Measurements from ENCODE around the gene PRICKLE3.

Gene PRICKLE3

GRCh38 chrX:49186125-49187027 lies at the start of gene PRICKLE3:
TSS of gene PRICKLE3 (minus strand) at chrX:49186373. CDS start at chrX:49186297, 76 bp downstream.
- H3K27me3 Mint-ChIP-seq (ENCODE audit: low read depth): no peaks in the 10 kb centered on the region
- peaks cover 6% of the 10 kb centered on the region for H3K36me3 Mint-ChIP-seq (ENCODE audit: low read depth)
- peak within 1 kb of the TSS; percentile 84 for H3K4me3 Mint-ChIP-seq
- H3K27ac Mint-ChIP-seq: peak within 1 kb of the TSS; percentile 63
- no peaks in the 10 kb centered on the region for H3K9me3 Mint-ChIP-seq
- peaks cover 24% of the 10 kb centered on the region for H3K4me1 Mint-ChIP-seq (ENCODE audit: low read depth)

- Mint-ChIP-seq H3K27ac (no peak overlapping the region), H3K36me3 (ENCODE audit: low read depth) (peaks cover 6% of the 10 kb centered on the region), H3K4me1 (ENCODE audit: low read depth) (peaks cover 28% of the 10 kb centered on the region), H3K4me3 (no peak overlapping the region), H3K27me3 (ENCODE audit: low read depth) (no peaks in the 10 kb centered on the region), H3K9me3 (no peaks in the 10 kb centered on the region)
These were observed 47.8 kb upstream of the PRICKLE3 start for GRCh38 chrX:49233887-49234555.

GRCh38 chrX:49233176-49233575 lies 47.0 kb upstream of the PRICKLE3 start, which contains the start of gene CACNA1F:
TSS of gene CACNA1F (minus strand) at chrX:49233340. CDS start at chrX:49233309, 31 bp downstream.
- no peak within 1 kb of the TSS for H3K27ac Mint-ChIP-seq
- no peaks in the 10 kb centered on the region for H3K9me3 Mint-ChIP-seq
- no peak within 1 kb of the TSS for H3K4me3 Mint-ChIP-seq
- peaks cover 28% of the 10 kb centered on the region for H3K4me1 Mint-ChIP-seq (ENCODE audit: low read depth)
- H3K27me3 Mint-ChIP-seq (ENCODE audit: low read depth): no peaks in the 10 kb centered on the region
- peaks cover 6% of the 10 kb centered on the region for H3K36me3 Mint-ChIP-seq (ENCODE audit: low read depth)

GRCh38 chrX:49232525-49232924 lies 46.4 kb upstream of the PRICKLE3 start:
- H3K9me3 Mint-ChIP-seq: no peaks in the 10 kb centered on the region
- no peak overlapping the region for H3K27ac Mint-ChIP-seq
- H3K4me1 Mint-ChIP-seq (ENCODE audit: low read depth): peaks cover 28% of the 10 kb centered on the region
- peaks cover 6% of the 10 kb centered on the region for H3K36me3 Mint-ChIP-seq (ENCODE audit: low read depth)
- no peak overlapping the region for H3K4me3 Mint-ChIP-seq
- no peaks in the 10 kb centered on the region for H3K27me3 Mint-ChIP-seq (ENCODE audit: low read depth)

- Mint-ChIP-seq H3K9me3 (no peaks in the 10 kb centered on the region), H3K27ac (peak overlapping the region; percentile 92), H3K27me3 (ENCODE audit: low read depth) (no peaks in the 10 kb centered on the region), H3K36me3 (ENCODE audit: low read depth) (no peaks in the 10 kb centered on the region), H3K4me3 (peak overlapping the region; percentile 78), H3K4me1 (ENCODE audit: low read depth) (peaks cover 18% of the 10 kb centered on the region)
These were observed 45.3 kb upstream of the PRICKLE3 start for GRCh38 chrX:49231333-49232000.

GRCh38 chrX:49230500-49231232 lies 44.5 kb upstream of the PRICKLE3 start:
- Mint-ChIP-seq H3K4me3 (peak overlapping the region; percentile 78), H3K27me3 (ENCODE audit: low read depth) (no peaks in the 10 kb centered on the region), H3K36me3 (ENCODE audit: low read depth) (no peaks in the 10 kb centered on the region), H3K27ac (peak overlapping the region; percentile 92), H3K9me3 (no peaks in the 10 kb centered on the region), H3K4me1 (ENCODE audit: low read depth) (peaks cover 18% of the 10 kb centered on the region)

- H3K27ac Mint-ChIP-seq: peak overlapping the region; percentile 26
- H3K4me3 Mint-ChIP-seq: no peak overlapping the region
- H3K27me3 Mint-ChIP-seq (ENCODE audit: low read depth): no peaks in the 10 kb centered on the region
- H3K4me1 Mint-ChIP-seq (ENCODE audit: low read depth): peaks cover 16% of the 10 kb centered on the region
- H3K9me3 Mint-ChIP-seq: no peaks in the 10 kb centered on the region
- H3K36me3 Mint-ChIP-seq (ENCODE audit: low read depth): no peaks in the 10 kb centered on the region
These were observed 42.0 kb upstream of the PRICKLE3 start for GRCh38 chrX:49228185-49228584.

GRCh38 chrX:49227726-49228125 lies 41.6 kb upstream of the PRICKLE3 start:
- Mint-ChIP-seq H3K9me3 (no peaks in the 10 kb centered on the region), H3K27me3 (ENCODE audit: low read depth) (no peaks in the 10 kb centered on the region), H3K27ac (peak overlapping the region; percentile 26), H3K4me3 (no peak overlapping the region), H3K36me3 (ENCODE audit: low read depth) (no peaks in the 10 kb centered on the region), H3K4me1 (ENCODE audit: low read depth) (peaks cover 14% of the 10 kb centered on the region)

- peaks cover 13% of the 10 kb centered on the region for H3K4me1 Mint-ChIP-seq (ENCODE audit: low read depth)
- H3K27ac Mint-ChIP-seq: no peak overlapping the region
- no peaks in the 10 kb centered on the region for H3K9me3 Mint-ChIP-seq
These were observed 40.8 kb upstream of the PRICKLE3 start for GRCh38 chrX:49226946-49227345.

GRCh38 chrX:49225858-49226257 lies 39.7 kb upstream of the PRICKLE3 start:
- Mint-ChIP-seq H3K4me3 (no peak overlapping the region), H3K27me3 (ENCODE audit: low read depth) (no peaks in the 10 kb centered on the region), H3K36me3 (ENCODE audit: low read depth) (no peaks in the 10 kb centered on the region), H3K9me3 (no peaks in the 10 kb centered on the region), H3K27ac (no peak overlapping the region), H3K4me1 (ENCODE audit: low read depth) (peaks cover 5% of the 10 kb centered on the region)

More at GRCh38 chrX:49226946-49227345, 40.8 kb upstream of the PRICKLE3 start:
- Mint-ChIP-seq H3K36me3 (ENCODE audit: low read depth) (no peaks in the 10 kb centered on the region), H3K27me3 (ENCODE audit: low read depth) (no peaks in the 10 kb centered on the region), H3K4me3 (no peak overlapping the region)

- Mint-ChIP-seq H3K4me3 (no peak overlapping the region), H3K9me3 (no peaks in the 10 kb centered on the region), H3K4me1 (ENCODE audit: low read depth) (peaks cover 1% of the 10 kb centered on the region), H3K27ac (no peak overlapping the region), H3K36me3 (ENCODE audit: low read depth) (no peaks in the 10 kb centered on the region), H3K27me3 (ENCODE audit: low read depth) (no peaks in the 10 kb centered on the region)
These were observed 35.7 kb upstream of the PRICKLE3 start for GRCh38 chrX:49221868-49222267.

- H3K36me3 Mint-ChIP-seq (ENCODE audit: low read depth): no peaks in the 10 kb centered on the region
- H3K27ac Mint-ChIP-seq: no peak overlapping the region
- H3K9me3 Mint-ChIP-seq: no peaks in the 10 kb centered on the region
- no peak overlapping the region for H3K4me3 Mint-ChIP-seq
- no peaks in the 10 kb centered on the region for H3K27me3 Mint-ChIP-seq (ENCODE audit: low read depth)
- peaks cover 1% of the 10 kb centered on the region for H3K4me1 Mint-ChIP-seq (ENCODE audit: low read depth)
These were observed 33.9 kb upstream of the PRICKLE3 start for GRCh38 chrX:49220100-49220499.

GRCh38 chrX:49214996-49215526 lies 28.9 kb upstream of the PRICKLE3 start:
- no peaks in the 10 kb centered on the region for H3K36me3 Mint-ChIP-seq (ENCODE audit: low read depth)
- no peaks in the 10 kb centered on the region for H3K9me3 Mint-ChIP-seq
- no peak overlapping the region for H3K4me3 Mint-ChIP-seq
- no peak overlapping the region for H3K27ac Mint-ChIP-seq
- no peaks in the 10 kb centered on the region for H3K27me3 Mint-ChIP-seq (ENCODE audit: low read depth)
- H3K4me1 Mint-ChIP-seq (ENCODE audit: low read depth): no peaks in the 10 kb centered on the region

- no peaks in the 10 kb centered on the region for H3K27me3 Mint-ChIP-seq (ENCODE audit: low read depth)
- H3K36me3 Mint-ChIP-seq (ENCODE audit: low read depth): no peaks in the 10 kb centered on the region
- H3K9me3 Mint-ChIP-seq: no peaks in the 10 kb centered on the region
- no peaks in the 10 kb centered on the region for H3K4me1 Mint-ChIP-seq (ENCODE audit: low read depth)
- no peak overlapping the region for H3K4me3 Mint-ChIP-seq
- H3K27ac Mint-ChIP-seq: no peak overlapping the region
These were observed 28.2 kb upstream of the PRICKLE3 start for GRCh38 chrX:49214416-49214815.
